Ovary (tissue), 9 donors: ENCODE measurements around the gene OSBPL1A. TPM values are rescaled to one million over a fixed set of nuclear protein-coding genes. Genes with fewer than 3 reads are reported as not detected.

Source experiments
- DNase-seq, 5 donors: peaks; one replicate each; pipeline ENCODE4 v3.0.0-alpha.2; 2019 to 2020
- H3K27ac ChIP-seq, 2 donors: fragments of 200-600 bp; one replicate each; pipeline versions ENCODE4 v1.5.1 to v1.8.0; 2019 to 2022
- H3K27me3 ChIP-seq: fragments of 200-600 bp; one replicate; pipeline ENCODE4 v1.8.0; 2022
- H3K36me3 ChIP-seq: fragments of 200-600 bp; sonication (generic); one replicate; pipeline ENCODE4 v1.5.1; 2019
- H3K4me1 ChIP-seq: one replicate; pipeline ENCODE4 v1.8.1; 2013; ENCODE audit warnings: mild to moderate bottlenecking, moderate library complexity; ENCODE audit not compliant: insufficient read depth
- H3K4me3 ChIP-seq: fragments of 200-600 bp; sonication (generic); one replicate; pipeline ENCODE4 v1.5.1; 2017
- H3K9me3 ChIP-seq, 2 donors: fragments of 200-600 bp in 1 of 2; sonication (generic) in 1 of 2; one replicate each; pipeline versions ENCODE4 v1.5.1 to v1.8.1; 2013 to 2019; ENCODE audit warnings: mild to moderate bottlenecking in 1 of 2, moderate library complexity in 1 of 2
- EP300 ChIP-seq: sonication (generic); formaldehyde crosslinking; IDR thresholded peaks from one replicate; pipeline ENCODE4 v1.6.1; 2017; ENCODE audit warnings: antibody characterized with exemption
- POLR2A ChIP-seq: fragments of 450-650 bp; IDR thresholded peaks from one replicate; pipeline ENCODE4 v1.6.1; 2017; ENCODE audit warnings: antibody characterized with exemption, mild to moderate bottlenecking, moderate library complexity
- WGBS, 3 donors: extraction: QIAGEN DNeasy Blood & Tissue Kit in 1 of 3; methylation state at CpG; one replicate each; pipeline versions ENCODE4 v1.1.5 to v1.1.7; 2013 to 2017; 5-methylcytosine and 5-hydroxymethylcytosine counted together
- intact Hi-C, 4 donors: fragments of 100-400 bp; cut with DNase I; formaldehyde crosslinking; loops; one replicate each; pipeline versions ENCODE4 v1.11.0 to v1.15.1; 2022 to 2023
- polyA plus RNA-seq, 2 donors: library from polyadenylated mRNA; stranded (reverse); fragments of 200-250 nt in 1 of 2; fragments of 350-450 nt in 1 of 2; fragmentation: Illumina TruSeq in 1 of 2; extraction: RNeasy Lipid Tissue Mini Kit (QIAGEN cat#74804) in 1 of 2; gene quantifications; one replicate each; pipeline ENCODE4 v1.2.3, GENCODE V29; 2013 to 2014
- total RNA-seq, 7 donors: library from RNA; depleted of rRNA in 2 of 7; stranded (reverse); fragments of >200 nt in 2 of 7; fragmentation: NEBNext Ultra II Directional in 3 of 7; extraction: Animal tissue kit (Norgen Biotek cat#: 25700) in 3 of 7; gene quantifications; one replicate each; pipeline versions ENCODE4 v1.1.0 to v1.2.4, GENCODE V29; 2016 to 2023
- TF ChIP-seq, protein P1 (sequence below), 3 donors: fragments of 450-650 bp in 2 of 3; fragments of 200-600 bp in 1 of 3; IDR thresholded peaks; one replicate each; pipeline versions ENCODE4 v1.5.1 to v1.8.0; 2016 to 2022; ENCODE audit warnings: antibody characterized with exemption in 3 of 3, mild to moderate bottlenecking in 1 of 3
- donor health status: DM: no; HTN: no; CAD: no; lungs with moderate emphysema.
- donor health status: DM: no; HTN: no; CAD: no.
- donor health status: Bipolar disorder and iron deficiency.
- donor health status: DM: yes; HTN: yes; CAD: no.
- donor health status: DM: no; HTN: no; CAD: no.
- donor health status: DM: yes; HTN: yes; CAD: no.

The OSBPL1A gene
- total and polyA plus RNA-seq, 9 donors = 28.1 to 68.9 (median 40.2) TPM

DNA sequence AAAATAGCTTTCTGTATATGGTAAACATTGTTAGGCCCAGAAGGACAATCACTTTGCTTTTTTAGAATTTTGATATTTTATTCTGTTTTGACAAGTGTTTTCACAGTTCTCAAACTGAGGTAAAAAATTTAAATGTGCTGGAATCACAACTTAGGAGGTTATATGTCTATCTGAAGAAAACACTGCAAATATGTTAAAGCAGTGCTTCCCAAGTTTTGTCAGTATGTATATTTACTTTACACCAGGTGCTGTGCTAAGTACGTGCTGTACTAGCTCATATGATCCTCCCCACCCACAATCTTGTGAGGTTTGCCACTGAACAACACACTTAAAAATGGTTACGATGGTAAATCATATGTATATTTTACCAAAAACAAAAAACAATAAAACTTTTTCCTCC, 134.6 kb downstream of the OSBPL1A start:
- no peaks in the 10 kb centered on the region for H3K36me3 ChIP-seq
- DNase-seq = no peak
- H3K27me3 ChIP-seq = no peaks in the 10 kb centered on the region
- H3K27ac ChIP-seq = no peak overlapping the region
- no peaks in the 10 kb centered on the region for H3K9me3 ChIP-seq
- intact Hi-C loops = no loop called here
- TF ChIP-seq, protein P1, sequence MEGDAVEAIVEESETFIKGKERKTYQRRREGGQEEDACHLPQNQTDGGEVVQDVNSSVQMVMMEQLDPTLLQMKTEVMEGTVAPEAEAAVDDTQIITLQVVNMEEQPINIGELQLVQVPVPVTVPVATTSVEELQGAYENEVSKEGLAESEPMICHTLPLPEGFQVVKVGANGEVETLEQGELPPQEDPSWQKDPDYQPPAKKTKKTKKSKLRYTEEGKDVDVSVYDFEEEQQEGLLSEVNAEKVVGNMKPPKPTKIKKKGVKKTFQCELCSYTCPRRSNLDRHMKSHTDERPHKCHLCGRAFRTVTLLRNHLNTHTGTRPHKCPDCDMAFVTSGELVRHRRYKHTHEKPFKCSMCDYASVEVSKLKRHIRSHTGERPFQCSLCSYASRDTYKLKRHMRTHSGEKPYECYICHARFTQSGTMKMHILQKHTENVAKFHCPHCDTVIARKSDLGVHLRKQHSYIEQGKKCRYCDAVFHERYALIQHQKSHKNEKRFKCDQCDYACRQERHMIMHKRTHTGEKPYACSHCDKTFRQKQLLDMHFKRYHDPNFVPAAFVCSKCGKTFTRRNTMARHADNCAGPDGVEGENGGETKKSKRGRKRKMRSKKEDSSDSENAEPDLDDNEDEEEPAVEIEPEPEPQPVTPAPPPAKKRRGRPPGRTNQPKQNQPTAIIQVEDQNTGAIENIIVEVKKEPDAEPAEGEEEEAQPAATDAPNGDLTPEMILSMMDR (IDR thresholded peaks at IDR 0.05) = no peak
- TF ChIP-seq POLR2A (no peak), EP300 (no peak)
- H3K4me3 ChIP-seq = no peak overlapping the region
- peaks cover 2% of the 10 kb centered on the region for H3K4me1 ChIP-seq
- 84 to 90% (median 85%) methylated on average over 2 of the region's 2 CpGs for WGBS, 3 donors

DNA sequence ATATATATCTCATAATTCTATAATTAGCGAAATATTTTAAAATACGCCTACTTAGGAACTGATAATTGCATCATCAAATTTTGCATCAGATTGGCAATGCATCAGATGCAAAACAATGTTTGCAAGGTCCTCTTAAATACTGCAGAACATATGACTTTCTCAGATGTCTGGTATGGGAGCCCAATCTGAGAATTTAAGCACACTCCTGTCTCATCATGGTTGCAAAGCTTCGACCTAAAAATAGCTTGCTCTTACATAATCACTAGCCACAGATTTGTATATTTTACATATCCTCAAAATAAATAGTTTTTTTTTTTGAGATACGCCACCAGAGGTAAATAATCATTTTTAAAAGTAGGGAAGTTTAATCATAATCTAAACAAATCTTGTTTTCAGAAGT, 135.5 kb downstream of the OSBPL1A start:
- intact Hi-C loops = no loop called here

DNA sequence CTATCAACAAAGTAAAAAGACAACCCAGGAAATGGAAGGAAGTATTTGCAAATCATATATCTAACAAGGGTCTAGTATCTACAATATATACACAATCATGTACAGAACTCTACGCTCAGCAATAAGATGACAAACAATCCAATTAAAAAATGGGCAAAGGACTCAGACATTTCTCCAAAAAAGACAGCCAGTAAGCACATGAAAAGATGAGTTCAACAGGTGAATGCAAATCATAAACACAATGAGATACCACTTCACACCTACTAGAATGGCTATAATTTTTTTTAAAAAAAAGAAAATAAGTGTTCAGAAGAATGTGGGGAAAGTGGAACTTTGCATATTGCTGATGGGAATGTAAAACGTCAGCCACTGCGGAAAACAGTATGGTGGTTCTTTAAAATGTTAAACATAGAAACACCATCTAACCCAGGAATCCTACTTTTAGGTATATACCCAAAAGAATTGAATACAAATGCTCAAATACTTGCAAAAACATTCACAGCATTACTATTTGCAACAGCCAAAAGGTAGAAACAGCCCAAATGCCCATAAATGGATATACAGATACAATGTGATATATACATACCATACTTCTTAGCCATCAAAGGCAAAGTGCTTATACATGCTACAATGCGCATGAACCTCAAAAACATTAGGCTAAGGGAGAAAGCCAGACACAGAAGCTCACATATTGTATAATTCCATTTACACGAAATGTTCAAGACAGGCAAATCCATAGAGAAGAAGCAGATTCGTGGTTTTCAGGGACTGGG, 137.6 kb downstream of the OSBPL1A start:
- no peaks in the 10 kb centered on the region for H3K9me3 ChIP-seq
- no peak for TF ChIP-seq EP300
- TF ChIP-seq POLR2A = no peak
- TF ChIP-seq, protein P1 (IDR thresholded peaks at IDR 0.05) = no peak
- intact Hi-C loops = no loop called here
- no peaks in the 10 kb centered on the region for H3K36me3 ChIP-seq
- peaks cover 2% of the 10 kb centered on the region for H3K4me1 ChIP-seq
- no peaks in the 10 kb centered on the region for H3K27me3 ChIP-seq
- no peak overlapping the region for H3K4me3 ChIP-seq
- no peak for DNase-seq
- no peak overlapping the region for H3K27ac ChIP-seq
- WGBS, 3 donors = 90 to 93% (median 93%) methylated on average over 6 of the region's 6 CpGs

More for the DNA sequence above, 135.5 kb downstream of the OSBPL1A start:
- no peaks in the 10 kb centered on the region for H3K27me3 ChIP-seq
- H3K9me3 ChIP-seq = no peaks in the 10 kb centered on the region
- H3K4me1 ChIP-seq = peaks cover 2% of the 10 kb centered on the region
- no peak for DNase-seq
- TF ChIP-seq, protein P1 (IDR thresholded peaks at IDR 0.05) = no peak
- TF ChIP-seq POLR2A (no peak), EP300 (no peak)
- H3K36me3 ChIP-seq = no peaks in the 10 kb centered on the region
- 72 to 79% (median 75%) methylated on average over 4 of the region's 4 CpGs for WGBS, 3 donors
- H3K4me3 ChIP-seq = no peak overlapping the region
- no peak overlapping the region for H3K27ac ChIP-seq

DNA sequence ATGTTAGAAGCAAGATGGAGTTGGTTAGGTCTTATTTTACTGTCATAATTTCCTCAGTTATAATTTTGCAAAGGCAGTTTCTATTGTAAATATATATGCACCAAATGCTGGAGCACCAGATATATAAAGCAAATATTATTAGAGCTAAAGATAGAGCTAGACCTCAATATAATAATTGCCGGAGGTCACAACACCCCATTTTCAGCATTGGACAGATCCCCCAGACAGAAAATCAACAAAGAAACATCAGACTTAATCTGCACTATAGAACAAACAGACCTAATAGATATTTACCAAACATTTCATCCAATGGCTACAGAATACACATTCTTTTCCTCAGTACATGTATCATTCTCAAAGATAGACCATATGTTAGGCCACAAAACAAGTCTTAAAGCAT, 143.6 kb downstream of the OSBPL1A start:
- Histone ChIP-seq H3K27me3 (no peaks in the 10 kb centered on the region), H3K4me1 (no peaks in the 10 kb centered on the region), H3K9me3 (no peaks in the 10 kb centered on the region), H3K4me3 (no peak overlapping the region), H3K27ac (no peak overlapping the region), H3K36me3 (no peaks in the 10 kb centered on the region)
- DNase-seq = no peak
- whole genome bisulfite sequencing, 3 donors = 95 to 98% (median 96%) methylated on average over 1 of the region's 1 CpG
- intact Hi-C loops = no loop called here
- no peak for TF ChIP-seq EP300
- TF ChIP-seq POLR2A = no peak
- TF ChIP-seq, protein P1 (IDR thresholded peaks at IDR 0.05) = no peak
